Cardiac atrium fibroblast (primary cell): Measurements from ENCODE around the gene CNGA3. TPM values are rescaled to one million over a fixed set of nuclear protein-coding genes. Genes with fewer than 3 reads are reported as not detected.

Experiments
- total RNA-seq: library from RNA; depleted of rRNA; stranded (reverse); fragments of >200 nt; gene quantifications from 2 replicates; pipeline ENCODE4 v1.2.3, GENCODE V29; 2015

CNGA3 gene
- total RNA-seq = not detected in 2 replicates

GRCh38 chr2:98346311-98347236 is at the start of gene CNGA3:
CNGA3 (plus strand) TSS chr2:98346456; CDS start chr2:98369976, 23,520 bp downstream.

GRCh38 chr2:98444436-98445176 is 98.3 kb downstream of the CNGA3 start, which contains the start of gene INPP4A:
INPP4A (plus strand) TSS chr2:98444858; CDS start chr2:98520049, 75,191 bp downstream.

Other genes with a start within 250 kb of the CNGA3 start
- gene INPP4A, start 98.4 kb downstream of the CNGA3 start, total RNA-seq = 9.4 and 14.3 TPM in 2 replicates